Brain pericyte (primary cell): Measurements from ENCODE around the gene E2F2.
"Not testable (repeated sequence)": the region's sequence is repeated elsewhere in the genome, so short reads cannot be mapped to it uniquely, and the experiment has no call there.

Source experiments
- DNase-seq: peaks from one replicate; pipeline ENCODE4 v3.0.0-alpha.2; 2012; ENCODE audit warnings: low read depth, low spot score

E2F2 gene

DNA sequence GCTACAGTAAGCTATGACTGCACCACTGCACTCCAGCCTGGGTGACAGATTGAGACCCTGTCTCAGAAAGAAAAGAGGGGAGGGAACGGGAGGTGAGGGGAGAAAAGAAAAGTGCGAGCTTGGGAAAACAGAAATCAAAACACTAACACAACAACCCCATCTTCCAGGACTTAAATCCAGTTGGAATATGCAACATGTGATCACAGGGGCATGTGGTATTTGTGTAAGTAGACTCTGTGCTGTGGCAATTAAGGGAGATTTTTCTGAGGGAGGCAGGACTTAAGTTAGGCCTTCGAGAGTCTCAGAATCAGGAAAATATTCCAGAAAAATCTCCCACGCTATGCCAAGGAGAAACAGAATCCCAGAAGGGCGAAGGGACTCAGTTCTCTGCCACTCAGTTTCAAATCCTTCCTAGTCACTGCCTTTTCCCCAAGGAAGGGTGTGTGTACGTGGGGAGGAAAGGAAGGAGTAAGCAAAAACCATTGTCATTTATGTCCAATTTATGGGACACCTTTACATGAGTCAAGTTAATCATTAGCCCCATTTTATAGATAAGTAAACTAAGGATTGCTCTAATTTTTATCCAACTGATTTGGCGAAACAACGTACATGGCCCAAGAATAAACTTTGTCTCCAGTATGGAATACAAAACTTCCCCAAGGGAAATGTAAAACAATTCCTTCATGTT lies 16.0 kb upstream of the E2F2 start:
- no peak for DNase-seq

- DNase-seq: no peak
Observed at GRCh38 chr1:23545851-23546250, 14.8 kb upstream of the E2F2 start.

DNA sequence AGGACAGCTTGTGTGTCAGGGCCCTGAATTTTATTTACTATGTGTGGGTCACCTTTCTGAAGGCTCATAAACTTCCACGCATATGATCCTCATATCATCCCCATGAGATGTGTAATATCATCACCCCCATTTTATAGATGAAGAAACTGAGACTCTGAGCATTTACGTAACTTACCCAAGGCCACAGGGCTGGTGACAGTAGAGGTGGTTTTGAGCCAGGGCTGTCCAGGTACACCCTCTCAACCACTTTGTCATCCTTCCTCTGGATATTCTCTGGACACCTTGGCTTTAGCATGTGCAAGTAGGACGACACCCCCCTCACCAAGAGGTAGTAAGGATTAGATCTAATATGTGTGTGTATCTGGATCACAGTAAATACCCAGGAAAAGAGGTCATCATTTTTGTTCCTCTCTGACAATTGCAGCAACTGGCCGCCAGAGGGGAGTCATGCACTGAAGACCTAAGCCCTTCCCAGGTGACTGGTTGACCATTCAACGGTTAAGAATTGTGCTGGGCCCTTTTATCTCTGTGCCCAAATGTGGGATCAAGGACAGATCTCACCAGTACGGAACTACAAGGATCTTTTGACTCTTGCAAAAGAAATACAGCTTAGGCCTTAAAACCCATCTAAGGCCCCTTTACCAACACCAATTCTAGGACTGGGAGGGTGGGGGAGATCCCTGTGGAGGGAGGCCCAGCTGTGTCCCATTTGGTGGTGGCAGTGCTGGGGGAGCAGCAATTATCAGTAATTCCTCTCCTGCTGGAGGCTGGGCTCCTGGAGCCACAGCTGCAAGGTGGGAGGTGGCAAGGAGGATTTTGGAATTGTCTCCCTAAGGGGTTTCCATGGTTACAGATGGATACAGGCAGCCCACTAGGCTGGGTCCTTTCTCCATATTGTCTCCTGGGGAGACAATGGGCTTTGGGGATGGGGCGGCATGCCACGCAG lies 13.7 kb upstream of the E2F2 start:
- DNase-seq: no peak

DNA sequence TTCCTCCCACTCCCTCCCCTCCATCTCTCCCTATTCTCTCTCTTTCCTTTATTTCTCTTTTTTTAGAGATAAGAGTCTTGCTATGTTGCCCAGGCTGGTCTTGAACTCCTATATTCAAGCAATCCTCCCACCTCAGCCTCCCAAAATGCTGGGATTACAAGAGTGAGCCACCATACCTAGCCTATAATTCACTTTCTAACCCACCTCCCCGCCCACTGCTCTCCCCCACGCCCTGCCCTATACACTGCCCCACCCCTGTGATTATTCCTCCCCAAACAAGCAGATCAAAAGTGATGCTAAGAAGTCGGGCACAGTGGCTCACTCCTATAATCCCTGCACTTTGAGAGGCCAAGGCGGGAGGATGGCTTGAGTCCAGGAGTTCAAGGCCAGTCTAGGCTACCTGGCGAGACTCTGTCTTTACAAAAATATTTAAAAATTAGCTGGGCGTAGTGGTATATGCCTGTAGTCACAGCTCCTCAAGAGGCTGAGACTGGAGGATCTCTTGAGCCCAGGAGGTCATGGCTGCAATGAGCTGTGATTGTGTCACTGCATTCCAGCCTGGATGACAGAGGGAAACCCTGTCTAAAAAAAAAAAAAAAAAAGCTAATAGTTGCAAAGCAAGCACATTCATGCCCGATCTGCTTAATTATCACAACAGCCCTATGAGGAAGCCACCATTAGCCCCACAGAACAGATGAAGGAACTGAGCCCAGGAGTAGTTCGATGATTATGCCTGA lies 12.8 kb upstream of the E2F2 start:
- no peak for DNase-seq

DNA sequence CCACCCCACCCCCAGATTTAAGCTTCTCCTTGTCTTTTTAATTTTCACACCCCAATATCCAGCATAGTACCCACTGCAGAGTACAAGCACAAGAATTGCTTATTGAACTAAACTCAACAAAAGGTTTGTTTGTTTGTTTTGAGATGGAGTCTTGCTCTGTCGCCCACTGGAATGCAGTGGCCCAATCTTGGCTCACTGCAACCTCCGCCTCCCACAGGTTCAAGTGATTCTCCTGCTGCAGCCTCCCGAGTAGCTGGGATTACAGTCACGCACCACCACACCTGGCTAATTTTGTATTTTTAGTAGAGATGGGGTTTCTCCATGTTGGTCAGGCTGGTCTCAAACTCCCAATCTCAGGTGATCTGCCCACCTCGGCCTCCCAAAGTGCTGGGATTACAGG lies 11.9 kb upstream of the E2F2 start:
- DNase-seq: not testable (repeated sequence)

- peak; percentile 63 for DNase-seq
Observed at GRCh38 chr1:23539698-23540266, 8.7 kb upstream of the E2F2 start.

DNA sequence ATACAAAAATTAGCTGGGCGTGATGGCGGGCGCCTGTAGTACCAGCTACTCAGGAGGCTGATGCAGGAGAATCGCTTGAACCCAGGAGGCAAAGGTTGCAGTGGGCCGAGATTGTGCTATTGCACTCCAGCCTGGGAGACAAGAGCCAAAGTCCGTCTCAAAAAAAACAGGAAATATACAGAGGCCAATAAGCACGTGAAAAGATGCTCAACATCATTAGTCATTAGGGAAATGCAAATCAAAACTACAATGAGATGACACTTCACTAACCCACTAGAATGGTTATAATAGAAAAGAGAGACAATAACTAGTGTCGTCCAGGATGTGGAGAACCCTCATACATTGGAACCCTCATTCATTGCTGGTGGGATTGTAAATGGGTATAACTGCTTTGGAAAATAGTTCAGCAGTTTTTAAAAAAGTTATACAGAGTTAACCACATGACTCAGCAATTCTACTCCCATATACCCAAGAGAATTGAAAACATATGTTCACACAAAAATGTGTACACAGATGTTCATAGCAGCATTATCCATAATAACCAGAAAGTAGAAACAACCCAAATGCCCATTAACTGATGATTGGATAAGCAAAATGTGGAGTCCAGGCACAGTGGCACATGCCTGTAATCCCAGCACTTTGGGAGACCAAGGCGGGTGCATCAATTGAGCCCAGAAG lies 6.4 kb upstream of the E2F2 start:
- DNase-seq: no peak

DNA sequence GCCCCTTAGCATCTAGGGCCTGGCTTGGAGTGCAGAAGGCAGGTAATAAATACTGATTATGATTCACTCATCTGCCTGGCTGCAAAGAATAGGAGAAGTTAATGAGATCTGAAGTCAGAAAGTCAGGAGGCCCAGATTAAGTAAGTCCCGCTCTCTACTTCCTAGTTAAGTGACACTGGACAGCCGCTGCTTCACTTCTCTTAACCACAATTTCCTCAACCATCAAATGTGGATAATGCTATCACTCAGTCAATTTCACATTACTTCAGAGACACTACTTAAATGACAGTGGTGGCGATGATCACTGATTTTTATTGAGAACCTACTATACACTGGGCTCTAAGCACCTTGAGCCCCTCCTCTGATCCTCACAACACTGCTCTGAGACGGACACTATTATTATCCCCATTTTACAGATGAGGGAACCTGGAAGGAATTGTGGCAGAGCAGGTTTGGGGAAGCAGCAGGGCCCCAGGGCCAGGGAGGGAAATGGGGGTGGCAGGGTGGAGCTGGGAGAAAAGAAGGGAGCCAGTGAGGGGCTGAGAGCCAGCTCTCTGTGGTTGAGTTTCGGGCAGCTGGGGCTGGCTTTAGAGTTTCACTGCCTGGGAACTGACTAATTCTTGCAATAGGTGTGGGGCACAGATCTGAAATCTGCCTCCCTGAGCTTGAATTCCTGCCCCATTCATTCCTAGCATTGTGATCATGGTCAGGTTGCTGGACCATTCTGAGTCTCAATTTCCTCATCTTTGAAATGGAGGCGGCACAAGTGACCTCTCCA lies 2.4 kb upstream of the E2F2 start:
- no peak for DNase-seq

DNA sequence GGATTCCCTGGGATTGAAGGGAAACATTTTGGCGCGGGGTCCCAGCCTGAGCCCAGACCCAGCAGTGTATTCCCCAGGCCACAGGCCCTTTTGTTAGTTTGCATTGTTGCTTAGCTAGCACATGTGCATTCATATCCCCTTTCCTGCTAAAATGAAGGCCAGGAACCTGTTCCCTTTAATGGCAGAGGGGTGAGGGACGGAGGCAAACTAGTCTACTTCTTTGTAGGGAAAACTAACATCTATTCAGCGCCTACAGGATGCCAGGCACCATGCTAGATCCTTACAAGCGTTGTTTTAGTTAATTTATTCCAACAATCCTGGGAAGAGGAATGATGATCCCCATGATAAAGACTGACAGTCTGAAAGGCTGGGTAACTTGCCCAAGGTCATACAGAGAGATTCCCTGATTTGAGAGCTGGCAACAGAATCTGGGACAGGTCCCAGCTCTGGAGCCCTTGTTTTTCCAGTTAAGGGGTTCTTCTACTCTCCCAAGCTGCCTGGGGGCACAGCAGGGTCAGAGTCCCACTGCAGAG lies 595 bp upstream of the E2F2 start:
- no peak for DNase-seq

DNA sequence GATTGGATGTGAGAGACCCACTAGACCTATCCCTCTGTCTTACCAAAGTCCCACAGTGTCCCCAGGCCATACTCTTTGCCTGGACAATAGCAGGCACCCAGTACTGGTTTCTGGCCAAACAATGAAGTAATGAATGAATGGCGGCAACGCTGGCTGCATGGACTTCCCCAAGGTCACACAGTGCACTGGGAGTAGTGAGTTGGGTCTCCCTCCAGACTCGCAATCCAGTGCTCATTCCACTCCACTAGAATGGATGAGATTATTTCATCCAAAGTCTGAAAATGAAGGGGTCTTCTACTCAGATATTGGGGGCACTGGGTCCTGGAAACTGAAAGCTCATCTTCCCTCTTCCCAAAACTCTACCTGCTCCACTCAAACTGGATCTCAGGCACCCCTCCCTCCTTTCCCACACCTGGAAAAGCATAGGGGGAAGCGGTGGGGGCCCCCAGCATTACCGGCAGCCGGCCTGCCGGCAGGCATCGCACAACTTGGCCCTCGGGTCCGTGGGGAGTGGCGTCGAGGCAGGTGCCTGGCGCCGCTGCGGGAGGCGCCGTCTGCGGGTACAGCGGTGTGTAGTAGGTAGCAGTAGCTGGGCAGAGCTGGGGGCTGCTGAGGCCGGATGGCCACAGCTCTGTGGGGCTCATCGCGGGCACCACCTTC lies 816 bp downstream of the E2F2 start:
- no peak for DNase-seq

DNA sequence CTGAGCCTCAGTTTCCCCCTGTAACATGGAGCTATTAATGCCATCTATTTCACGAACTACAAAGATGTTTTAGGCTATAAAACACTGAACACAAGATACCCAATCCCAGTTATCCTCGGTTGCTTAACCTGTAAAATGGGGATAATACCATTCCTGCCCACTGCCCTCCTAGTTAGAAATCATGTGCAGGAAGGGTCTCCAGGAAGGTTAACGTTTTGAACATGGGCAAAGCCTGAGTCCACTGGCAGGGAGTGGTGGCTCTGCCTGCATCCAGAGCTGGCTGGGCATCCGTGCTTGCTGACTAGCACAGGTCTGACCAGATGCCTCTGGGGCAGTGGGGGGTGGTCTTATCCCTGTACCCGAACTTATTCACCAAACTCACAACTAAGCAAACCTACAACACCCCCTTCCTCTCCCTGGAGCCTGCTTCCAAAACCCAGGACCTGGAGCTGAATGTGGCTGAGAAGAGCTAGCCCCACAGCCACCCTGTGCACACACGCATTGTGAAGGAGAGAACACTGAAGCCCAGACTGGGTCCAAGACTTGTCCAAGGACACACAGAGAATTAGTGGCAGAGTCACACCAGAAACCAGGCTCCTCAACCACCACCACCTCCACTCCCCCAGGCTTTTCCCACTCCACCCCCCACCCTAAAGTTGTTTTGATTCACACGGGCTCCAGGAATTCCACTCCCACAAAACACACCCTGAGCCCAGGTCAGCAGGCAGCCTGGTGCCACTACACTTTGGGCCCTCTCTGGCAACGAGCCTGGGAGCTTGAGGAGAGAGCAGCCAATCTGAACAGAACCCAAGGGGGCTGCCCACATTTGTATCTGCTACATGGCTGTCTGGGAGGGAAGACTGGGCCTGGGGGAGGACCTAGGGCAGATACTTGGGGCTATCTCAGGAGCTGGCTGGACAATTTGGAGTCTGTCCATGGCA lies 1.6 kb downstream of the E2F2 start:
- DNase-seq: no peak

DNA sequence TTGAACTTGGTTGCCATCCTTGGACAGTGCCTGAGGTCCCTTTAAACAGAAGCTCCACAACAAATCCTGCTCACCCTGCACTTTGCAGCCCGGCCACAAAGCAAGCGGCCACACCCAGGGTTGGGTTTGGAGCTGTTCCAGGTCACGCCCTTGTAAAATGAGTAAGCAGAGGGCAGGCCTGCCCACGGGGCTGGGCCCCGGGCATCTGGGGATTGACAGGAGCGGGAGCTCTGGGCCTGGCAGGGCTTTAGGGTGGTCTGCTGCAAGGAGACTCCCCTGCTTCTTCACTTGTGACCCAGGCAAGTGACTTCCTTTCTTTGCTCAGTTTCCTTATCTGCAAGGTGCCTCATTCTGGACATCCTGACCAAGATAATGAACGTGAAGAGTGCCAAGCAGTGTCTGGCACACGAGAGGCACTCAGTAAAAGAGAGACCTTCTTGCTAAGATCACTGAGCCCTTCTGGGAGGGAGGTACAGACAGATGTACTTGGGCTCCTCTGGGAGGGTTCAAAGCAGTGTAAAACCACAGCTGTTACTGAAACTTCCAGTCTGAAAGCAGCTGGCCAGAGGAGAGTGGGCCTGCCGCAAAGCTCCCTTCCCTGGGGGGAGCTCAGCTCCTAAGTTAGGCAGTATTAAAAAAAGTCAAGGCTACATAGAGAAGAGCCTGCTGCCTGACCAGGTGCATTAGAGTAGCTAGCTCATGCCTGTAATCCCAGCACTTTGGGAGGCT lies 2.6 kb downstream of the E2F2 start:
- no peak for DNase-seq

DNA sequence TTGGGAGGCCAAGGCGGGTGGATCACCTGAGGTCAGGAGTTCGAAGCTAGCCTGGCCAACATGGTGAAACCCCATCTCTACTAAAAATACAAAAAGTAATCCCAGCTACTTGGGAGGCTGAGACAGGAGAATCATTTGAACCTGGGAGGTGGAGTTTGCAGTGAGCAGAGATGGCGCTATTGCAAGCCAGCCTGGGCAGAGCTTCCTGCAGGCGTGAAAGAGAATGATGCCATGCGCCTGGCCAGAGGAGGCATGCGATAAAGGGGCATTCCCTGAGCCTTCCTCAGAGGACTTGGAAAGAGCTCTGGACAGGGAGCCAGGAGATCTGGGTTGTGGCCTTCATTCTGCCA lies 3.2 kb downstream of the E2F2 start:
- no peak for DNase-seq

DNA sequence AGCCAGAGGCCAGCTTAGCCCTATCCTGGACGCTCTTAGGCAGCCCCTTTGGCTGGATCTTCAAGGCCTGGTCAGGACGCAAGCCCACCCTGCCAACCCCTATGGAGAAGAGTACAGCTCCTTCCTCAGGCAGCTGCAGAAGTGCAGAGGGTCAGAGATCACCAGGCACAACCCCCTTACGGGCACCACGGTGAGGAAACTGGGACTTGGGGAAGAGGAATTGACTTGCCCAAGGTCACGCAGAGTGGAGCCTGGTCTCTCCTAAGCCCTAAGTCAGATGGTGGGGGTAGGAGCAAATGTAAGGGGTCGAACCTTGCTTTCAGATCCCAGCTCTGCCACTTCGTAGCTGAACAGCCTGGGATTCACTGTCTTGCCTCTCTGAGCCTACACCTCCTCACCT lies 3.7 kb downstream of the E2F2 start:
- DNase-seq: no peak

DNA sequence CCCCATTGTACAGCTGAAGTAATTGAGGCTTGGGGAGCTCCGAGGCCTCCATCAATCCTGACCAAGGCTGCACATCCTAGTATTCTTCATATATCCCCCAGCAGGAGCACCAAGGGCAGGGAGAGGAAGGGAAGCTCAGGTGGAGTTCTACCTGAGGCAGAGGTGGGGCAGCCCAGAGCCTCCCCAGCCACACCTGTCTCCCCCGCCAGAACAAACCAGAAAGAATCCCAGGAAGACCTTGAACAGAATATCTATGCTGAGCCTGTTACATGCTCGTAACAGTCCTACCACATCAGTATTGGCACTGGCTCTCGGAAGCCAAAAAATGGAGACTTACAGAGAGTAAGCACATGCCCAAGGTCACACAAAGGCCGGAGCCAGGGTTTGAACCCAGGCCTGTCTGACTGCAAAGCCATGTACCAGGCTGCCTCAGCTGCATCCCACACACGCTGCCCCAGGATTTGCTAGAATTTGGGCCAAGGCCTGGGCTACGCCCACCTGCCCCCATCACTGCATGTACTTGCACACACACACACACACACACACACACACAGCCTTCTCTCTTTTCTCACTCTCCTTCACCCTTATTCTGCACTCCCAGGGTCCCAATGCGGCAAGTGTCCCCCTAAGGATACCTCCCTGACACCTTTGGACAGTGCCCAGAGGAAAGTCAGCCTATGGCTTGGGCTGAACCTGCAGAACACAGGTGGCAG lies 4.5 kb downstream of the E2F2 start:
- no peak for DNase-seq

GRCh38 chr1:23525558-23526250 lies 5.3 kb downstream of the E2F2 start:
- DNase-seq: no peak
